LNCaP clone FGC (cell line): ENCODE results near the gene ANXA6.

Experiments used
- DNase-seq: peaks from one replicate; pipeline ENCODE4 v3.0.0-alpha.2; 2011; ENCODE audit warnings: low read depth
- H3K4me3 ChIP-seq: 2 replicates; pipeline ENCODE4 v1.5.1; 2011; ENCODE audit warnings: mild to moderate bottlenecking, low read depth, low read length, control low read depth
- TF ChIP-seq, protein P1 (sequence below): IDR thresholded peaks from 2 replicates; pipeline ENCODE4 v1.5.1; 2012; ENCODE audit warnings: mild to moderate bottlenecking; ENCODE audit not compliant: control insufficient read depth, insufficient read depth; ENCODE audit errors: extremely low read depth

ANXA6 gene

GRCh38 chr5:151068433-151069197, 89.0 kb downstream of the ANXA6 start:
- no peak overlapping the region for H3K4me3 ChIP-seq
- DNase-seq, result no peak
- TF ChIP-seq, protein P1, sequence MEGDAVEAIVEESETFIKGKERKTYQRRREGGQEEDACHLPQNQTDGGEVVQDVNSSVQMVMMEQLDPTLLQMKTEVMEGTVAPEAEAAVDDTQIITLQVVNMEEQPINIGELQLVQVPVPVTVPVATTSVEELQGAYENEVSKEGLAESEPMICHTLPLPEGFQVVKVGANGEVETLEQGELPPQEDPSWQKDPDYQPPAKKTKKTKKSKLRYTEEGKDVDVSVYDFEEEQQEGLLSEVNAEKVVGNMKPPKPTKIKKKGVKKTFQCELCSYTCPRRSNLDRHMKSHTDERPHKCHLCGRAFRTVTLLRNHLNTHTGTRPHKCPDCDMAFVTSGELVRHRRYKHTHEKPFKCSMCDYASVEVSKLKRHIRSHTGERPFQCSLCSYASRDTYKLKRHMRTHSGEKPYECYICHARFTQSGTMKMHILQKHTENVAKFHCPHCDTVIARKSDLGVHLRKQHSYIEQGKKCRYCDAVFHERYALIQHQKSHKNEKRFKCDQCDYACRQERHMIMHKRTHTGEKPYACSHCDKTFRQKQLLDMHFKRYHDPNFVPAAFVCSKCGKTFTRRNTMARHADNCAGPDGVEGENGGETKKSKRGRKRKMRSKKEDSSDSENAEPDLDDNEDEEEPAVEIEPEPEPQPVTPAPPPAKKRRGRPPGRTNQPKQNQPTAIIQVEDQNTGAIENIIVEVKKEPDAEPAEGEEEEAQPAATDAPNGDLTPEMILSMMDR, result no peak

- H3K4me3 ChIP-seq, result no peak overlapping the region
- TF ChIP-seq, protein P1, result no peak
- DNase-seq, result no peak
These were observed 89.7 kb downstream of the ANXA6 start for GRCh38 chr5:151067632-151068432.

- DNase-seq, result no peak
- TF ChIP-seq, protein P1, result no peak
- H3K4me3 ChIP-seq, result no peak overlapping the region
These were observed 90.7 kb downstream of the ANXA6 start for GRCh38 chr5:151066920-151067319.

DNA sequence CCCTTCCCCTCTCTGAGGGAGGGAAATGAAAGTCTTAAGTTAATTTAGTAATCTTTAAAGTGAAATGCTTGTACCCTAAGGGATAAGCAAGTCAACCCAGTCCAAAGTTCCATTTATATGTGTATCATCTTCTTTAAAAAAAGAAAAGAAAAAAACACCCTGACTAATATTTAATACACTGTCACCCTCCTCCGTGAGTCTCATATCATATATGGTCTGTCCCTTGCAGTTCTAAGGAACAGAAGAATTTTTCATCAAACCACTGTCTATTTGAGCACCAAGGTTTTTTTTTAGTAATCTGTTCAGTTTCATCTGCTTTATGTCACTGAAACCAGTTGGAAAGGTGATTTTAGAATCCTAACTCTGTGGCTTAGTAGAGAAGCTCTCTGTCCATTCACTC, 92.0 kb downstream of the ANXA6 start:
- no peak overlapping the region for H3K4me3 ChIP-seq
- no peak for DNase-seq
- TF ChIP-seq, protein P1, result no peak

DNA sequence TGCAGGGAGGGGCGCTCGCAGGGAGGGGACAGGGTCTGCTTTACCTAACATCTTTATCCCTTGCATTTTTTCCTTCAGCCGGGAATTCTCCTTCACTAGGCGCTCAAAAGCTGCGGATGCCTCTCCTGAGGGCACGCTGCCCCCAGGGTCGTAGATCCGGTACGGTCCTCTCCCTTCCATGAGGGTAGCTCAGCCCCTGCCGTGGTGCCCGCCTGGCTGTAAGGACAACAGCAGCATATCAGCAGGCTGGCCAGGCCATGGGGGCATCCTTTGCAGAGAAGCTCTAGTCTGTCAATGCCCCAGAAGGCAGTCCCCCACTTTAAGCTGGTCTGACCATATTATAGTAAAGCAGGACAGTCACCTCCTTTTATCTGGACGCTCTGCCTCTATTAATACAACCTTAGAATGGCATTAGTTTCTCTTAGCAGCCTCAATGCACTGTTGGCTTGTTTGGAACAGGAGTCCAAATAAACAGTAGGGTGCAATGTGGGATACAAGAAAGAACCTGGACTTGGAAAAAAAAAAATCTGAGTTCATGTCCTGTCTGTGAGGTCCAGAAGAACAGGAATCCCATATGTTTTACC, 92.6 kb downstream of the ANXA6 start:
- no peak for DNase-seq
- TF ChIP-seq, protein P1, result no peak
- H3K4me3 ChIP-seq, result no peak overlapping the region

DNA sequence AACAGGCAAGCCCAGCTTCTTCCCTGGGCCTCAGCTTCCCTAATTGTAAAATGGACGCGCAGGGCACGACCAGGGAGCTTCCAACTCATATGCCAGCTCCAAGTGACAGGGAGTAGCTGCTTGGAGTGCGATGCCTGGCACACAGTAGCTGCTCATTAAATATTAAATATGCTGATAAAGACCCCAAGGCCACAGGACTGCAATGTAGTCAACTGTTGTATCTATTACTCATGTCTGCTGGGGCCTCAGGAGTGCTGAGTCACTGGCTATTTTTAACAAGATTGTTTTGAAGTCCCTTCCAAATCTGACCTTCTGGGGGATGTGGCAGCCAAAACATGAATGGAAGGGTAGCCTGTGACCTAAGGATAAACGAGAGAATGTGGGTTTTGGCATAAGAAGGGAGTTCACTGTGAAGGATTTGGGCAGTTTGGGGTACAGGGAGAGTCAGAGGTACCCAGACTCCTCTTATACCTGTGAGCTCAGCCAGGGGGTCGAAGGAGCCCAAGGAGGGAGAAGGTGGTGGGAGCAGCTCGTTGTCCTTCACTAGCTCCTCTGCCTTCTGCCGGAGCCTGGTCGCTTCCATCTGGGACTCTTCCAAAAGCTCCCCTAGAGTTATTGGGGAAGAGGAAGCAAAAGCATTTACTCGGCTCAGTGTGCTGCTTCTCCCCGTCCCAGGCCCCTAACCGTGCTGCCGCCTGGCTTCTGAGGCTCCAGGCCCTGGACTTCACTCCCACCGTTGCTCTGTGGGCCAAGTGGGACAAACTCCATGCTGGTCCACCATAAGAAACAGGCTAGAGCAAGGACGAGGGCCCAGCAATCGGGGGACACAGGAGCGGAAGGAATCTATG, 94.2 kb downstream of the ANXA6 start:
- DNase-seq, result no peak
- TF ChIP-seq, protein P1, result no peak
- no peak overlapping the region for H3K4me3 ChIP-seq
